ENCODE results near the gene B9D1. TPM values are rescaled to one million over a fixed set of nuclear protein-coding genes. Genes with fewer than 3 reads are reported as not detected.
A peak's percentile ranks its signal among the peaks of the same experiment; 100 is the strongest.

B9D1 gene
- polyA plus RNA-seq, 1 donor from 2014 or later, result 5.0 TPM

DNA sequence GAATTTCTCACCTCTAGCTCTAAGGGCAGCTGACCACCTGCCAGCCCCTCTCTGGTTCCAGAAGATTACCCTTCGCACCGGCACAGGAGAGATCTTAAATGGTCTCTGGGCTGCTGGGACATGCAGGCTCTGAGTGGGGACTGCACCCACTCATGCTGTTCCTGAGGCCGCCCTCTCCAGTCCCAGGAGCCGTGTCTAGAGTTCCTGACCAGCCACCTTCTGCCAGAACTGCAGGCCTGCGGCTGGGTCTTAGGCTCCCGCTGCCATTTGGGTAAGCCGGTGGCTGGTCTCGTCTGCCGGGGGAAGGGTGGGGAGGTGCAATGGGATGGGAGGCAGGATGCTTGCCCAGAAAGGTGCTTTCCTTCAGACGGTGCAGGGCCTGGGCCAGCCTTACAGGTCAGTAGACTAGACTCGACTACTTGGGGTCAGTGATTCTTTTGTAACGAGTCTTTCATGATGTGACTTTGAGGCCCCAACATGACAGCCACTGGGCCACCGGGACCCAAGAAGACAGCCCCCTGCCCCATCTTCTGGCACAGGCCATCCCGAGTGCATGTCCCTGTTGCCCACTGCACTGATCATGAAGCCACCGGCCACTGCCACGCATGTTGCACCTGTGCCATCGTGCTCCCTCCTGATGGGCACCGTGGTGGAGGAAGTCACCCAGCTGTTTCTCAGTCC, 26.4 kb downstream of the B9D1 start:
- Mint-ChIP-seq H3K4me3 (no peak overlapping the region), H3K9me3 (no peaks in the 10 kb centered on the region), H3K4me1 (no peaks in the 10 kb centered on the region), H3K27ac (no peak overlapping the region), H3K36me3 (no peaks in the 10 kb centered on the region), H3K27me3 (peaks cover 3% of the 10 kb centered on the region)

GRCh38 chr17:19334331-19334730, 28.2 kb downstream of the B9D1 start:
- no peaks in the 10 kb centered on the region for H3K36me3 Mint-ChIP-seq
- H3K9me3 Mint-ChIP-seq, result no peaks in the 10 kb centered on the region
- no peaks in the 10 kb centered on the region for H3K4me1 Mint-ChIP-seq
- H3K27ac Mint-ChIP-seq, result no peak overlapping the region
- H3K27me3 Mint-ChIP-seq, result peaks cover 3% of the 10 kb centered on the region
- no peak overlapping the region for H3K4me3 Mint-ChIP-seq

- Mint-ChIP-seq H3K4me3 (no peak overlapping the region), H3K36me3 (no peaks in the 10 kb centered on the region), H3K27me3 (peaks cover 3% of the 10 kb centered on the region), H3K9me3 (no peaks in the 10 kb centered on the region), H3K27ac (no peak overlapping the region), H3K4me1 (no peaks in the 10 kb centered on the region)
These were observed 28.7 kb downstream of the B9D1 start for GRCh38 chr17:19333736-19334290.

DNA sequence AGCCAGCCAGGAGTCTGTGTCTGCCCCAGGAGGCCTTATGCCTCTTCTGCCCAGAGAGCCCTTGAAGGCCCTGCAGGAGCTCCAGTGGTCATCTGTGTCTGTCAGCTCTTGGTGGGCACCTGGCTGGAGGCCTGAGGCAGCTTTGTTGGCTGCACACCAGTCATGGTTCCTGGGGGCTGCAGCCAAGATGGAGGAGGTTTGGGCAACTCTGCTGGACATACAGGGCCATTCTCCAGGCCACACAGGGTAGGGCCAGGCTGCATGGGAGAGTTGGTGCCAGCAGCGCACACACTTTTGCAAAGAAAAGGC, 29.4 kb downstream of the B9D1 start:
- Mint-ChIP-seq H3K4me1 (no peaks in the 10 kb centered on the region), H3K9me3 (no peaks in the 10 kb centered on the region), H3K36me3 (no peaks in the 10 kb centered on the region), H3K4me3 (no peak overlapping the region), H3K27me3 (peaks cover 1% of the 10 kb centered on the region), H3K27ac (peak overlapping the region in 1 of 3 donors; percentile 43)

GRCh38 chr17:19332371-19333131, 30.0 kb downstream of the B9D1 start:
- Mint-ChIP-seq H3K36me3 (no peaks in the 10 kb centered on the region), H3K9me3 (no peaks in the 10 kb centered on the region), H3K27me3 (peaks cover 1% of the 10 kb centered on the region), H3K27ac (peak overlapping the region in 1 of 3 donors; percentile 43), H3K4me1 (no peaks in the 10 kb centered on the region), H3K4me3 (no peak overlapping the region)

DNA sequence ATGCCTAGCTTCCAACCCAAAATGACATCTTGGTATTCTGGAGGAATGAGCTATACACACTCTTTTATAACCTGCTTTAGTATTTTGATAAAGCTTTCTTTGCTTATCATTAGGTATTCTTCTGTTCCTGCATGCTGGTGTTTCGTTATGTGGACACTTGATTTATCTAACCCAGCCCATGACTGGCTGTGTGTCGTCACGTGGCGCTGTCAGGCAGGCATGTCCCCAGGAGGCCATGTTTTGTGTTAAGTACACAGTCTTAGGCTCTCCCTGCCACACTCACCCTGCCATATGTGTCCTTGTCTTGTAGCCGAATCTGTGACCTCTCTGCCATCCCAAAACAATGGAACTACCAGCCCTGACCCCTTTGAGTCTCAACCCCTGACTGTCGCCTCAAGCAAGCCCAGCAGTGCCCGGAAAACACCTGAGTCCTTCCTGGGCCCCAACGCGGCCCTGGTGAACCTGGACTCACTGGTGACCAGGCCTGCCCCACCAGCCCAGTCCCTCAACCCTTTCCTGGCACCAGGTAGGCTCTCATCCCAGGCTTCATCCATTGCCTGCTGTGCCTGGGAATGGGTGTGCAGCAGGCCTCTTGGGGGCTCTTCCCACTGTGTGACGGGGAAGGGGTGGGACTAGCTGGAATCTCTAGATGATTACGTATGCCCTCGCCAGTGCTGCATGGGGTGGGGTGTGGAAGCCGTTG, 30.8 kb downstream of the B9D1 start:
- Mint-ChIP-seq H3K27me3 (no peaks in the 10 kb centered on the region), H3K9me3 (no peaks in the 10 kb centered on the region), H3K4me1 (peaks cover 0 to 3% (median 0%) of the 10 kb centered on the region in 3 donors), H3K27ac (no peak overlapping the region), H3K4me3 (no peak overlapping the region), H3K36me3 (no peaks in the 10 kb centered on the region)

GRCh38 chr17:19331134-19331533, 31.4 kb downstream of the B9D1 start:
- Mint-ChIP-seq H3K4me1 (peaks cover 0 to 3% (median 0%) of the 10 kb centered on the region in 3 donors), H3K27me3 (no peaks in the 10 kb centered on the region), H3K36me3 (peaks cover under 1% of the 10 kb centered on the region), H3K9me3 (peaks cover 0 to under 1% (median 0%) of the 10 kb centered on the region in 3 donors), H3K4me3 (no peak overlapping the region), H3K27ac (no peak overlapping the region)

DNA sequence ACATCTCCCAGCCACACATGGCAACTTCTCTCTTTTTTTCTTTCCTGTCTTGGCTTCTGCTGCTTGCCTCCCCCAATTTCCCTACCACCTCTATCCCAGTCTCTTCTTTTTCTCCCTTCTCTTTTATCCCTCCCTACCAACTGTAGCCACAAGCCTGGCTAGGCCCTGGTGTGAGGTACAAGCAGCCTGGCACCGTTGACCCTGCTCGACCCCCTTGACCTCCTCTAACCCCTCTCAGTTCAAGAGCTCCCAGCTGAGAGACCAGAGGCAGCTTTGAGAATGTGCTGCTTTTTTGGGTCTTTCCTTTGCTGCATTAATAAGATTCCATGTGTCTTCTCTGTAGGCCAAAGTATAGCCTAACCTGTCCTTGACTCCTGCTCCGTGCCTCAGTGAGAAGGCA, 32.3 kb downstream of the B9D1 start:
- no peak overlapping the region for H3K27ac Mint-ChIP-seq
- H3K4me1 Mint-ChIP-seq, result peaks cover 0 to 3% (median 0%) of the 10 kb centered on the region in 3 donors
- peaks cover 2% of the 10 kb centered on the region for H3K36me3 Mint-ChIP-seq
- no peak overlapping the region for H3K4me3 Mint-ChIP-seq
- H3K9me3 Mint-ChIP-seq, result peaks cover 0 to 9% (median 1%) of the 10 kb centered on the region in 3 donors
- no peaks in the 10 kb centered on the region for H3K27me3 Mint-ChIP-seq

GRCh38 chr17:19329839-19330238, 32.7 kb downstream of the B9D1 start:
- H3K9me3 Mint-ChIP-seq, result peaks cover 0 to 11% (median 3%) of the 10 kb centered on the region in 3 donors
- H3K27ac Mint-ChIP-seq, result no peak overlapping the region
- H3K4me3 Mint-ChIP-seq, result no peak overlapping the region
- H3K27me3 Mint-ChIP-seq, result no peaks in the 10 kb centered on the region
- peaks cover 0 to 3% (median 0%) of the 10 kb centered on the region in 3 donors for H3K4me1 Mint-ChIP-seq
- H3K36me3 Mint-ChIP-seq, result peaks cover 4% of the 10 kb centered on the region

DNA sequence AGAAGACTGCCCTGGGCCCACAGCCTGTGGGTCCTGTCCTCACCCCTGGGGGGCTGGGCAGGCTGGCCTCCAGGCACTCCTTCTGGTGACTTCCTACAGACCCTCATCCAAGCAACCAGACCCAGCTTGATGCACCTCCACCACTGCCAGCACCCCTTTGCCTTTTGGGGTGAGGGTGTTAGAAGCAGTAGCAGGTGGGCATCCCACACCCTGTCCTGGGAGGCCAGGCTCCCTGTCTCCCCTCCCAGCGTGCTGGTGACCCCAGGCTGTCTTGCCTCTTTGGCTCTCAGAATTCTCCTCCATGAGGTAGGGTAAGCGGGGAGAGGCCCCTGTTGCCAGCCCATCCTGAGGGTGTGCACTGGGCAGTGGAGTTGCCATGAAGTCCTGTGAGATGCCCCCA, 33.4 kb downstream of the B9D1 start:
- Mint-ChIP-seq H3K4me3 (peak overlapping the region in 1 of 4 donors; percentile 27), H3K27ac (no peak overlapping the region)

GRCh38 chr17:19328441-19329061, 34.0 kb downstream of the B9D1 start:
- H3K4me3 Mint-ChIP-seq, result peak overlapping the region in 1 of 4 donors; percentile 27
- peaks cover 0 to 3% (median 0%) of the 10 kb centered on the region in 3 donors for H3K4me1 Mint-ChIP-seq
- peaks cover 0 to 11% (median 5%) of the 10 kb centered on the region in 3 donors for H3K9me3 Mint-ChIP-seq
- H3K27me3 Mint-ChIP-seq, result no peaks in the 10 kb centered on the region
- peaks cover 4% of the 10 kb centered on the region for H3K36me3 Mint-ChIP-seq
- H3K27ac Mint-ChIP-seq, result no peak overlapping the region

More for the DNA sequence above, 33.4 kb downstream of the B9D1 start:
- Mint-ChIP-seq H3K36me3 (peaks cover 4% of the 10 kb centered on the region), H3K27me3 (no peaks in the 10 kb centered on the region), H3K4me1 (peaks cover 0 to 3% (median 0%) of the 10 kb centered on the region in 3 donors), H3K9me3 (peaks cover 0 to 11% (median 3%) of the 10 kb centered on the region in 3 donors)

DNA sequence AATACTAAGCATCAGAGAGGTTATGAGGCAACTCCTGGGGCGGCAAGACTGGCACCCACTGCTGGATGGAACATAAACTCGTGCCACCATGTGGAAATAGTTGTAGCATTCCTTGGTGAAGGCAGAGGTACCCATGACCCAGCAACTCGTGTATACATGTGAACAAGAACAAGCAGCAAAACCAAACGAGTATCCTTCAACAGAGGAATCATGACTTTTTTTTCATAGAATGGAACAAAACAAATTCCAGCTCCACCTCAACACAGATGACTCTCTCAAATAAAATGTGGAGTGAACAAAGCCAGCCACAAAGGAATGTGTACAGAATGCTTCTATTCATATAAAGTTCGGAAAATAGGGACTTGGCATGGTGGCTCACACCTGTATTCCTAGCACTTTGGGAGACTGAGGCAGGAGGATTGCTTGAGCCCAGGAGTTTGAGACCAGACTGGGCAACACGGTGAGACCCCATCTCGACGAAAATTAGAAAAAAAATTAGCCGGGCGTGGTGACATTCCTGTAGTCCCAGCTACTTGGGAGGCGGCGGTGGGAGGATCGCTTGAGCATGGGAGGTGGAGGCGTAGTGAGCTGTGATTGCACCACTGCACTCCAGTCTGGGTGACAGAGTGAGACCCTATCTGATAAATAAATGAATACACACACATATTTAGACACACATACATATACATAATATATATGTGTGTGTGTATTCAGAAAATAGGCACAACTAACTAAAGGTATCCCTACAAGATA, 35.3 kb downstream of the B9D1 start:
- H3K9me3 Mint-ChIP-seq, result peaks cover 0 to 11% (median 5%) of the 10 kb centered on the region in 3 donors
- peaks cover 4% of the 10 kb centered on the region for H3K36me3 Mint-ChIP-seq
- no peak overlapping the region for H3K27ac Mint-ChIP-seq
- H3K4me3 Mint-ChIP-seq, result no peak overlapping the region
- peaks cover 0 to 3% (median 0%) of the 10 kb centered on the region in 3 donors for H3K4me1 Mint-ChIP-seq
- no peaks in the 10 kb centered on the region for H3K27me3 Mint-ChIP-seq

DNA sequence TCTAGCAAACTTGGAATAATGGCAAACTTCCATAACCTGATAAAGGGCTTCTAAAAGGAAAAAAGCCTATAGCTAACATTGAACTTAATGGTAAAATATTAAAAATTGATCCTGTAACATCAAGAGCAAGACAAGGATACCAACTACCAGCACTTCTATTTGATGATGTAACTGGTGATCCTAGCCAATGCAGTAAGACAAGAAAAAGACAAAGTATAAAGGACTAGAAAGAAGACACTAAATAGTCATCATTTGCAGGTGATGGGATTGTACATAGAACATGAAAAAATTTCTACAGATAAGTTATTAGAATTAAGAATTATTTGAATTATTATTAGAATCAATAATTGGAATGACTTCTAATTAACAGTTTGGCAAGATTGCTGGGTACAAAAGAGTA, 37.0 kb downstream of the B9D1 start:
- no peak overlapping the region for H3K4me3 Mint-ChIP-seq
- H3K27me3 Mint-ChIP-seq, result no peaks in the 10 kb centered on the region
- peaks cover 0 to 4% (median 0%) of the 10 kb centered on the region in 3 donors for H3K4me1 Mint-ChIP-seq
- H3K27ac Mint-ChIP-seq, result no peak overlapping the region
- H3K9me3 Mint-ChIP-seq, result peaks cover 0 to 11% (median 5%) of the 10 kb centered on the region in 3 donors
- H3K36me3 Mint-ChIP-seq, result peaks cover 4% of the 10 kb centered on the region

DNA sequence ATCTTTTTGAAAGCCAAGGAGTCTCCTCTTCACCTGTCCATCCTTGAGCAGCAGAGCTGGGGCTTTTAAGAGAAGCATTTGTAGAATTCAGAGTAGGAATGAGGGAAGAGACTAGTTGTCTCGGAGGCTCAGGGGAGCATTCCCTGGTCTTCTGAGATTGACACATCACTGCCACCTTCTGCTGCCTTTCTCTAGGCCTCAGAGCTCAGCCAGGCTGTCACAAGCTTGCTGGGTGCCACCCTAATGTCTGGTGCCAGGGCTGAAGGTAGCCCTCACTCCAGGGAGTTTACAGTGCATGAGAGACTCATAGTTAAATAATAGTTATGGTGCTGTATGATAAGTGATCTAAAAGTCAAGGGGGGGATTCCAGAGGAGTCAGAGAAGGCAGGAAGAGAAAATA, 39.7 kb downstream of the B9D1 start:
- Mint-ChIP-seq H3K4me1 (peaks cover 0 to 4% (median 0%) of the 10 kb centered on the region in 3 donors), H3K27ac (no peak overlapping the region), H3K4me3 (no peak overlapping the region), H3K36me3 (peaks cover 4% of the 10 kb centered on the region), H3K27me3 (no peaks in the 10 kb centered on the region), H3K9me3 (peaks cover 0 to 11% (median 5%) of the 10 kb centered on the region in 3 donors)

Data from IgD-negative memory B cell (primary cell).